T-cell (primary cell): ENCODE data around the gene MED4. TPM values are rescaled to one million over a fixed set of nuclear protein-coding genes. Genes with fewer than 3 reads are reported as not detected.

Experiments used
- ATAC-seq, 4 experiments: fragments of 200-7000 bp in 3 of 4; fragments of 150-1000 bp in 1 of 4; cut with Tn5 transposase; replicated peaks in 1 of 4; 1 replicate in 3 of 4; 2 replicates in 1 of 4; pipeline ENCODE4 v1.10.0; 2021; ENCODE audit warnings: moderate library complexity in 3 of 4, mild to moderate bottlenecking in 2 of 4, moderate number of reproducible peaks in 1 of 4
- CTCF ChIA-PET, 2 donors: fragments of 300-600 bp; sonication (Branson Sonifier 250); formaldehyde crosslinking; loops; one replicate each; lab custom pipeline; 2022; ENCODE audit warnings: antibody characterized with exemption in 2 of 2; lab: Charles Lee
- POLR2A ChIA-PET, 2 donors: fragments of 300-600 bp; sonication (Branson Sonifier 250); formaldehyde crosslinking; loops; one replicate each; lab custom pipeline; 2022; ENCODE audit warnings: antibody characterized with exemption in 2 of 2; lab: Charles Lee
- DNase-seq, 35 experiments: peaks; one replicate each; pipeline versions ENCODE4 v3.0.0 to v3.0.0-alpha.2; 2013 to 2023
- H3K27ac ChIP-seq: one replicate; pipeline ENCODE4 v1.5.1; 2013; ENCODE audit warnings: low read length
- H3K27me3 ChIP-seq, 2 experiments: replicated peaks in 1 of 2; 1 replicate in 1 of 2; 2 replicates in 1 of 2; pipeline versions ENCODE4 v1.6.1 to v1.7.0; 2013; ENCODE audit warnings: low read length in 1 of 2, mixed read lengths in 1 of 2; ENCODE audit not compliant: control insufficient read depth in 2 of 2, insufficient read depth in 2 of 2; ENCODE audit errors: extremely low read depth in 1 of 2
- H3K36me3 ChIP-seq, 2 donors: 1 replicate in 1 of 2; 2 replicates in 1 of 2; pipeline versions ENCODE4 v1.6.1 to v1.7.0; 2013; ENCODE audit warnings: low read length in 1 of 2; ENCODE audit not compliant: control insufficient read depth in 2 of 2, insufficient read depth in 1 of 2; ENCODE audit errors: extremely low read depth in 1 of 2
- H3K4me1 ChIP-seq, 2 experiments: 1 replicate in 1 of 2; 2 replicates in 1 of 2; pipeline versions ENCODE4 v1.6.1 to v1.7.0; 2013; ENCODE audit warnings: low read length in 2 of 2, mixed read lengths in 1 of 2; ENCODE audit not compliant: insufficient read depth in 2 of 2, control insufficient read depth in 1 of 2; ENCODE audit errors: extremely low read depth in 1 of 2
- H3K4me3 ChIP-seq, 2 donors: 1 replicate in 1 of 2; 2 replicates in 1 of 2; pipeline versions ENCODE4 v1.5.1 to v1.7.0; 2013; ENCODE audit warnings: mild to moderate bottlenecking in 2 of 2, low read length in 1 of 2, moderate library complexity in 1 of 2; ENCODE audit not compliant: control insufficient read depth in 1 of 2; ENCODE audit errors: extremely low read depth in 1 of 2
- H3K9me3 ChIP-seq: 2 replicates; pipeline ENCODE4 v1.7.0; 2013
- H3K27ac Mint-ChIP-seq, 2 donors: one replicate each; pipeline ENCODE4 v1.8.0; 2020 to 2021; ENCODE audit warnings: mild to moderate bottlenecking in 2 of 2, mixed read lengths in 2 of 2
- H3K27me3 Mint-ChIP-seq, 2 donors: one replicate each; pipeline ENCODE4 v1.8.0; 2021 to 2022; ENCODE audit warnings: mixed read lengths in 2 of 2
- H3K36me3 Mint-ChIP-seq: one replicate; pipeline ENCODE4 v1.8.0; 2021; ENCODE audit warnings: mixed read lengths
- H3K4me1 Mint-ChIP-seq, 3 donors: one replicate each; pipeline ENCODE4 v1.8.0; 2020 to 2022; ENCODE audit warnings: mixed read lengths in 3 of 3, mild to moderate bottlenecking in 1 of 3
- H3K4me3 Mint-ChIP-seq, 3 donors: one replicate each; pipeline ENCODE4 v1.8.0; 2020 to 2022; ENCODE audit warnings: mild to moderate bottlenecking in 3 of 3, mixed read lengths in 3 of 3, moderate library complexity in 3 of 3
- H3K9me3 Mint-ChIP-seq, 3 donors: one replicate each; pipeline ENCODE4 v1.8.0; 2020 to 2022; ENCODE audit warnings: mixed read lengths in 3 of 3
- WGBS: methylation state at CpG from one replicate; pipeline ENCODE4 v1.1.5; 2013; ENCODE audit warnings: missing lambda C conversion rate; ENCODE audit not compliant: insufficient coverage; 5-methylcytosine and 5-hydroxymethylcytosine counted together
- total RNA-seq, 35 experiments: library from RNA in 6 of 35; stranded (reverse) in 6 of 35; fragments of 120-200 nt in 1 of 35; gene quantifications; one replicate each; pipeline versions ENCODE4 v1.2.1 to v1.2.4 and lab custom pipeline; 2013 to 2026

MED4 gene
- total RNA-seq, 5 donors from 2014 or later (not counting 1 experiment from before 2014, with no cell fraction given): 43.7 to 51.3 (median 45.7) TPM

GRCh38 chr13:48097793-48098192 is 2.9 kb upstream of the MED4 start:
- no peak overlapping the region for H3K27ac Mint-ChIP-seq
- POLR2A ChIA-PET: no interaction called here

GRCh38 chr13:48096670-48097069 is 1.8 kb upstream of the MED4 start:
- Histone ChIP-seq H3K27me3 (peaks cover 0 to 3% of the 10 kb centered on the region in 2 experiments), H3K4me3 (no peak overlapping the region), H3K36me3 (no peaks in the 10 kb centered on the region), H3K27ac (no peak overlapping the region), H3K9me3 (no peaks in the 10 kb centered on the region), H3K4me1 (peaks cover 12 to 22% of the 10 kb centered on the region in 2 experiments)
- POLR2A ChIA-PET: interaction anchor here (0.6 kb wide), 2 partner anchors 154 to 332 kb away, joined by 3 read pairs; no protein-coding TSS in a partner anchor
- WGBS: no CpG with 5 or more reads among the region's 3 CpGs
- H3K27me3 Mint-ChIP-seq: peaks cover 1 to 4% of the 10 kb centered on the region in 2 donors
- ATAC-seq (no peak), DNase-seq (no peak)
- H3K4me3 Mint-ChIP-seq: no peak overlapping the region
- peaks cover 0 to 3% (median 0%) of the 10 kb centered on the region in 3 donors for H3K9me3 Mint-ChIP-seq
- no peaks in the 10 kb centered on the region for H3K36me3 Mint-ChIP-seq
- peaks cover 27 to 32% (median 31%) of the 10 kb centered on the region in 3 donors for H3K4me1 Mint-ChIP-seq
- CTCF ChIA-PET: no interaction called here
- no peak overlapping the region for H3K27ac Mint-ChIP-seq

More at GRCh38 chr13:48097793-48098192, 2.9 kb upstream of the MED4 start:
- ATAC-seq (no peak), DNase-seq (no peak)
- Mint-ChIP-seq H3K4me1 (peaks cover 19 to 23% (median 20%) of the 10 kb centered on the region in 3 donors), H3K27me3 (peaks cover 1 to 4% of the 10 kb centered on the region in 2 donors), H3K36me3 (no peaks in the 10 kb centered on the region), H3K4me3 (no peak overlapping the region), H3K9me3 (peaks cover 0 to 3% (median 0%) of the 10 kb centered on the region in 3 donors)
- 78% methylated on average over 2 of the region's 4 CpGs for WGBS
- Histone ChIP-seq H3K4me3 (no peak overlapping the region), H3K27me3 (peaks cover 0 to 3% of the 10 kb centered on the region in 2 experiments), H3K9me3 (no peaks in the 10 kb centered on the region), H3K36me3 (no peaks in the 10 kb centered on the region), H3K27ac (no peak overlapping the region), H3K4me1 (peaks cover 10 to 14% of the 10 kb centered on the region in 2 experiments)
- CTCF ChIA-PET: interaction anchor here (0.7 to 1.0 kb wide), 2 partner anchors 20 to 35 kb away, joined by 3 read pairs; no protein-coding TSS in a partner anchor

- H3K4me1 ChIP-seq: peaks cover 13 to 24% of the 10 kb centered on the region in 2 experiments
- H3K27me3 Mint-ChIP-seq: peaks cover 0 to 1% of the 10 kb centered on the region in 2 donors
- H3K36me3 Mint-ChIP-seq: peaks cover 5% of the 10 kb centered on the region
- H3K36me3 ChIP-seq: peaks cover 0 to under 1% of the 10 kb centered on the region in 2 donors
- peak in 1 of 4 experiments; percentile 2 for ATAC-seq
- WGBS: 1% methylated on average over 7 of the region's 14 CpGs
- peak overlapping the region; percentile 93 to 97 (median 94) for H3K4me3 Mint-ChIP-seq
- H3K4me3 ChIP-seq: peak overlapping the region; percentile 97 to 99
- H3K27me3 ChIP-seq: peaks cover 0 to 3% of the 10 kb centered on the region in 2 experiments
- H3K27ac Mint-ChIP-seq: peak overlapping the region; percentile 91 to 94
- peaks cover 45 to 50% (median 50%) of the 10 kb centered on the region in 3 donors for H3K4me1 Mint-ChIP-seq
- H3K9me3 ChIP-seq: no peaks in the 10 kb centered on the region
- POLR2A ChIA-PET: interaction anchor here (0.6 to 1.2 kb wide), 5 partner anchors 56 to 163 kb away, joined by 3 to 11 read pairs (median 4); partner anchors contain the start of gene NUDT15 (in 1 of the 2)
- H3K9me3 Mint-ChIP-seq: peaks cover 0 to 3% (median 0%) of the 10 kb centered on the region in 3 donors
- peak overlapping the region; percentile 85 for H3K27ac ChIP-seq
- peak in 1 of 35 experiments; percentile 4 for DNase-seq
- CTCF ChIA-PET: interaction anchor here in 1 of 2 donors (0.5 to 3.2 kb wide), 10 partner anchors 15 to 207 kb away, joined by 3 to 27 read pairs (median 3); partner anchors contain the start of genes ITM2B and NUDT15
These were observed 512 bp downstream of the MED4 start for GRCh38 chr13:48094404-48094780.

- POLR2A ChIA-PET: interaction anchor here (0.6 to 1.0 kb wide), 2 partner anchors 55 to 62 kb away, joined by 3 to 4 read pairs; no protein-coding TSS in a partner anchor
These were observed 1.3 kb downstream of the MED4 start for GRCh38 chr13:48093588-48093987.

GRCh38 chr13:48086272-48086671 is 8.6 kb downstream of the MED4 start:
- Mint-ChIP-seq H3K4me1 (peaks cover 20 to 22% (median 21%) of the 10 kb centered on the region in 3 donors), H3K9me3 (no peaks in the 10 kb centered on the region), H3K27ac (no peak overlapping the region), H3K36me3 (peaks cover 33% of the 10 kb centered on the region), H3K4me3 (no peak overlapping the region), H3K27me3 (no peaks in the 10 kb centered on the region)
- peaks cover 0 to 4% of the 10 kb centered on the region in 2 experiments for H3K4me1 ChIP-seq
- DNase-seq (no peak), ATAC-seq (no peak)
- ChIA-PET POLR2A (no interaction called here), CTCF (no interaction called here)
- no peak overlapping the region for H3K4me3 ChIP-seq
- H3K9me3 ChIP-seq: no peaks in the 10 kb centered on the region
- H3K27me3 ChIP-seq: no peaks in the 10 kb centered on the region
- no CpG with 5 or more reads among the region's 2 CpGs for WGBS
- peaks cover 0 to 36% of the 10 kb centered on the region in 2 donors for H3K36me3 ChIP-seq
- no peak overlapping the region for H3K27ac ChIP-seq

More at GRCh38 chr13:48093588-48093987, 1.3 kb downstream of the MED4 start:
- Histone ChIP-seq H3K36me3 (peaks cover 0 to 3% of the 10 kb centered on the region in 2 donors), H3K4me3 (peak overlapping the region; percentile 97 to 99), H3K9me3 (no peaks in the 10 kb centered on the region), H3K27me3 (peaks cover 0 to 3% of the 10 kb centered on the region in 2 experiments), H3K27ac (no peak overlapping the region), H3K4me1 (peaks cover 13 to 26% of the 10 kb centered on the region in 2 experiments)
- CTCF ChIA-PET: interaction anchor here in 1 of 2 donors (1.0 to 3.2 kb wide), 2 partner anchors 55 to 61 kb away, joined by 3 to 27 read pairs; partner anchors contain the start of gene NUDT15
- no peak for ATAC-seq
- H3K4me3 Mint-ChIP-seq: peak overlapping the region; percentile 93 to 97 (median 94)
- peak overlapping the region; percentile 23 to 94 for H3K27ac Mint-ChIP-seq
- DNase-seq: no peak
- 86% methylated on average over 5 of the region's 9 CpGs for WGBS
- peaks cover 52 to 58% (median 55%) of the 10 kb centered on the region in 3 donors for H3K4me1 Mint-ChIP-seq
- H3K27me3 Mint-ChIP-seq: peaks cover 0 to 1% of the 10 kb centered on the region in 2 donors
- peaks cover 10% of the 10 kb centered on the region for H3K36me3 Mint-ChIP-seq
- H3K9me3 Mint-ChIP-seq: peaks cover 0 to 3% (median 0%) of the 10 kb centered on the region in 3 donors

GRCh38 chr13:48081739-48082138 is 13.2 kb downstream of the MED4 start:
- Histone ChIP-seq H3K4me1 (peaks cover 0 to 2% of the 10 kb centered on the region in 2 experiments), H3K4me3 (no peak overlapping the region), H3K36me3 (peaks cover 14 to 72% of the 10 kb centered on the region in 2 donors), H3K27ac (no peak overlapping the region), H3K9me3 (no peaks in the 10 kb centered on the region), H3K27me3 (no peaks in the 10 kb centered on the region)
- ChIA-PET POLR2A (no interaction called here), CTCF (no interaction called here)
- DNase-seq (no peak), ATAC-seq (no peak)
- no peak overlapping the region for H3K4me3 Mint-ChIP-seq
- H3K27ac Mint-ChIP-seq: no peak overlapping the region
- H3K4me1 Mint-ChIP-seq: peaks cover 0 to 2% (median 0%) of the 10 kb centered on the region in 3 donors
- peaks cover 51% of the 10 kb centered on the region for H3K36me3 Mint-ChIP-seq
- H3K9me3 Mint-ChIP-seq: no peaks in the 10 kb centered on the region
- H3K27me3 Mint-ChIP-seq: no peaks in the 10 kb centered on the region
- no CpG with 5 or more reads among the region's 4 CpGs for WGBS
